HL-60 (cell line): Measurements from ENCODE around the gene MCM3AP.
A peak's percentile ranks its signal among the peaks of the same experiment; 100 is the strongest.

Experiments
- DNase-seq, 2 experiments: peaks; one replicate each; pipeline ENCODE4 v3.0.0-alpha.2; 2010 to 2020; ENCODE audit warnings: low read depth in 1 of 2, low spot score in 1 of 2
- H3K27ac ChIP-seq: fragments of 250-450 bp; sonication (Bioruptor Pico); replicated peaks from 2 replicates; pipeline ENCODE4 v1.5.1; 2020; ENCODE audit warnings: mild to moderate bottlenecking, moderate library complexity
- H3K27me3 ChIP-seq: fragments of 250-450 bp; sonication (Bioruptor Pico); 2 replicates; pipeline ENCODE4 v1.5.1; 2021; ENCODE audit warnings: mild to moderate bottlenecking, moderate library complexity; ENCODE audit not compliant: insufficient read depth, poor library complexity, severe bottlenecking
- H3K4me3 ChIP-seq: replicated peaks from 2 replicates; pipeline ENCODE4 v1.5.1; 2011; ENCODE audit warnings: mild to moderate bottlenecking, control low read depth, low read length; ENCODE audit not compliant: insufficient read depth
- GABPA ChIP-seq: IDR thresholded peaks from 2 replicates; pipeline ENCODE4 v1.6.1; 2012; ENCODE audit warnings: low read depth
- POLR2AphosphoS5 ChIP-seq: IDR thresholded peaks from 2 replicates; pipeline ENCODE4 v1.6.1; 2012; ENCODE audit warnings: low read depth
- SPI1 ChIP-seq: IDR thresholded peaks from 2 replicates; pipeline ENCODE4 v1.6.1; 2012; ENCODE audit warnings: low read depth, mild to moderate bottlenecking, borderline replicate concordance
- TF ChIP-seq, protein P1 (sequence below): IDR thresholded peaks from 2 replicates; pipeline ENCODE4 v1.6.1; 2012; ENCODE audit warnings: low read depth; ENCODE audit not compliant: insufficient replicate concordance
- TF ChIP-seq, protein P2 (sequence below): IDR thresholded peaks from one replicate; pipeline ENCODE4 v1.5.1; 2011; ENCODE audit warnings: low read length, control low read depth, inconsistent platforms; ENCODE audit not compliant: insufficient read depth

MCM3AP gene

DNA sequence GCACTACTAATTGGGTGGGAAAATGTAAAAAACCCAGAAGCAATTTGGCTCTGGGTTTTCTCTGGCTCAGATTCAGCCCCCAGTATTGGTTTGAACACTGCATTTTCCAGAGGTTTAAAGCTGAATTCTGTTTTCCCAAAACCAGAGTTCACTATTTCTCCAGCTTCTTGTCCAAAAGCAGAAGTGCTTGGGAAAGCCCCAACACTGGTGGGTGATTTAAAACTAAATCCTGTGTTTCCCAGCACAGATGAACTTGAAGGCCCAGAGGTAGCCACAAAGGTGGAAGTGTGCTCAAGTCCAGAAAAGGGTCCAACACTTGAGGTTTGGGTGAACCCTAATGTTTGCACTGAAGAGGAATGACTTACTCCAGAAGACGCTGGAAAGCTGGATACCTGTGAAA lies 678 bp downstream of the MCM3AP start:
- Histone ChIP-seq H3K27ac (peak overlapping the region; percentile 88), H3K4me3 (peak overlapping the region; percentile 76), H3K27me3 (no peaks in the 10 kb centered on the region)
- TF ChIP-seq POLR2AphosphoS5, result no peak
- TF ChIP-seq SPI1, result peak; percentile 60
- DNase-seq, result no peak

DNA sequence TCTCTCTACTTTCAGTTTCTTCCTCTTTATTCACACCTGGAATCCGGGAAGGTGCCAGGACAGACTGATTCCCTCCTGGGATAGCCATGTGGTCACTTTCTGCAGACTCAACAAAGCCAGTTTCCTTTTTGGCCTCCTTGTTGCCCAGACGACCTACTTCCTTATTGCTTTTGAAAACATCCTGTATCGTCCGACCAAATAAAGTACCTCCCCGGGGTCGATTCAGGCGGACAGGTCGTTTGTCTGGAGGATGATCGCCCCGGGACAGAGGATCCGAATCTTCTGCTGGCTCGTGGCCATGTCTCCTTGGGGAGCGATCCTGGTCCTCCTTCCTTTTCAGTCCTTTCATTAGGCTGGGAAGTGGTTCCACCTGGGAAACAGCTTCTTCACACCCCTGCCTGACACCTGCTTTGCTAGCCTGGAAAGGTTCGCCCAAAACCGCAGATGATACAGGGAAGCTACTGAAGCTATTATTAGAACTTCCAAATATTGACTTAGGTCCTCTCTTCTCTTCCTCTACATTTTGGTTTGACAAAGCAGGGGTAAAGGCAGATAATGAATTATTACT lies 1.2 kb downstream of the MCM3AP start:
- DNase-seq, result peak; percentile 48 to 54
- H3K27me3 ChIP-seq, result no peaks in the 10 kb centered on the region
- peak overlapping the region; percentile 33 for H3K4me3 ChIP-seq
- H3K27ac ChIP-seq, result peak overlapping the region; percentile 88
- no peak for TF ChIP-seq POLR2AphosphoS5
- TF ChIP-seq, protein P1, sequence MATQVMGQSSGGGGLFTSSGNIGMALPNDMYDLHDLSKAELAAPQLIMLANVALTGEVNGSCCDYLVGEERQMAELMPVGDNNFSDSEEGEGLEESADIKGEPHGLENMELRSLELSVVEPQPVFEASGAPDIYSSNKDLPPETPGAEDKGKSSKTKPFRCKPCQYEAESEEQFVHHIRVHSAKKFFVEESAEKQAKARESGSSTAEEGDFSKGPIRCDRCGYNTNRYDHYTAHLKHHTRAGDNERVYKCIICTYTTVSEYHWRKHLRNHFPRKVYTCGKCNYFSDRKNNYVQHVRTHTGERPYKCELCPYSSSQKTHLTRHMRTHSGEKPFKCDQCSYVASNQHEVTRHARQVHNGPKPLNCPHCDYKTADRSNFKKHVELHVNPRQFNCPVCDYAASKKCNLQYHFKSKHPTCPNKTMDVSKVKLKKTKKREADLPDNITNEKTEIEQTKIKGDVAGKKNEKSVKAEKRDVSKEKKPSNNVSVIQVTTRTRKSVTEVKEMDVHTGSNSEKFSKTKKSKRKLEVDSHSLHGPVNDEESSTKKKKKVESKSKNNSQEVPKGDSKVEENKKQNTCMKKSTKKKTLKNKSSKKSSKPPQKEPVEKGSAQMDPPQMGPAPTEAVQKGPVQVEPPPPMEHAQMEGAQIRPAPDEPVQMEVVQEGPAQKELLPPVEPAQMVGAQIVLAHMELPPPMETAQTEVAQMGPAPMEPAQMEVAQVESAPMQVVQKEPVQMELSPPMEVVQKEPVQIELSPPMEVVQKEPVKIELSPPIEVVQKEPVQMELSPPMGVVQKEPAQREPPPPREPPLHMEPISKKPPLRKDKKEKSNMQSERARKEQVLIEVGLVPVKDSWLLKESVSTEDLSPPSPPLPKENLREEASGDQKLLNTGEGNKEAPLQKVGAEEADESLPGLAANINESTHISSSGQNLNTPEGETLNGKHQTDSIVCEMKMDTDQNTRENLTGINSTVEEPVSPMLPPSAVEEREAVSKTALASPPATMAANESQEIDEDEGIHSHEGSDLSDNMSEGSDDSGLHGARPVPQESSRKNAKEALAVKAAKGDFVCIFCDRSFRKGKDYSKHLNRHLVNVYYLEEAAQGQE, result no peak

DNA sequence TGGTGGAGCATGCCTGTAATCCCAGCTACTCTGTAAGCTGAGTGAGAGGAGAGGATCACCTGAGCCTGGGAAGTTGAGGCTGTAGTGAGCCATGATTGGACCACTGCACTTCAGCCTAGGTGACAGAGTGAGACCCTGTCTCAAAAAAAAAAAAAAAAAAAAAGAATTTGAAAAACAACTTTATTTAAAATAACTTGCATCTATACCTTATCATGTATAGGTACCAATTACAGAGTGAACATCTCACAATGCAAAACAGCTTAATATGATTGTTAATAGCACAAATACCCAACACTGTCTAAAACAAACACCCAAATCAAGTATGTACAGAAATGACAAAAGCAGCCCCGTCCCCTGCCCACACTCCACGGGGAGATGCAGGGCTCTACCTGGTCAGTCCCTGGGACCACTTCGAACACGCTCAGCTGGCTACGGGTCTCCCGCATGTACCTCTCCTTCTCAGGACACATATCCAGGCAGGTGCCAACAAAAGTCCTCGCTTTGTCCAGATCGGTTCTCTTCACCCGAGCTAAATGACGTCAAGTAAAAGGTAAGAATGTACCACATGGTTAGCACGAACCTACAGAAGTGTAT lies 10.5 kb downstream of the MCM3AP start:
- Histone ChIP-seq H3K4me3 (no peak overlapping the region), H3K27me3 (no peaks in the 10 kb centered on the region), H3K27ac (no peak overlapping the region)
- no peak for DNase-seq
- TF ChIP-seq, protein P1, result no peak
- TF ChIP-seq, protein P2, sequence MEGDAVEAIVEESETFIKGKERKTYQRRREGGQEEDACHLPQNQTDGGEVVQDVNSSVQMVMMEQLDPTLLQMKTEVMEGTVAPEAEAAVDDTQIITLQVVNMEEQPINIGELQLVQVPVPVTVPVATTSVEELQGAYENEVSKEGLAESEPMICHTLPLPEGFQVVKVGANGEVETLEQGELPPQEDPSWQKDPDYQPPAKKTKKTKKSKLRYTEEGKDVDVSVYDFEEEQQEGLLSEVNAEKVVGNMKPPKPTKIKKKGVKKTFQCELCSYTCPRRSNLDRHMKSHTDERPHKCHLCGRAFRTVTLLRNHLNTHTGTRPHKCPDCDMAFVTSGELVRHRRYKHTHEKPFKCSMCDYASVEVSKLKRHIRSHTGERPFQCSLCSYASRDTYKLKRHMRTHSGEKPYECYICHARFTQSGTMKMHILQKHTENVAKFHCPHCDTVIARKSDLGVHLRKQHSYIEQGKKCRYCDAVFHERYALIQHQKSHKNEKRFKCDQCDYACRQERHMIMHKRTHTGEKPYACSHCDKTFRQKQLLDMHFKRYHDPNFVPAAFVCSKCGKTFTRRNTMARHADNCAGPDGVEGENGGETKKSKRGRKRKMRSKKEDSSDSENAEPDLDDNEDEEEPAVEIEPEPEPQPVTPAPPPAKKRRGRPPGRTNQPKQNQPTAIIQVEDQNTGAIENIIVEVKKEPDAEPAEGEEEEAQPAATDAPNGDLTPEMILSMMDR, result no peak
- TF ChIP-seq POLR2AphosphoS5 (no peak), GABPA (no peak), SPI1 (no peak)

DNA sequence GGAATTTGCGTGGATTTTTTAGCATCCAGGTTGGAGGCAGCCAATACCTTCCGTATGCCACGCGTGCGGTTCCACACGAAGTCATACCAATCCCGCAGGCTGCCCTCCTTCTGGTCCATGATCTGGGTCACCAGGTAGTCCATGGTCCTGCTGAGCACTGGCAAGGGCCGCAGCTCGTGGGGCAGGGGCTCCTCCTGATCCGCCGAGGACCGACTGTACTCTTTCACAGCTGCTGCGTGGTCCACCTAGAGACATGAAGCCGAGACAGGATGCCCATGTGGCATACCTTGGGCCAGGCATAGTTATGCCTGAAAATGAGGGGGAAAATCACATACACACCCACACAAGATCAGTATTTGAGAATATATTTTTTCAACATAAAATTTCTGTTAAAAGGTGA lies 12.1 kb downstream of the MCM3AP start:
- TF ChIP-seq GABPA (no peak), SPI1 (no peak), POLR2AphosphoS5 (no peak)
- TF ChIP-seq, protein P1, result no peak
- TF ChIP-seq, protein P2, result no peak

More for the DNA sequence above, 12.1 kb downstream of the MCM3AP start:
- DNase-seq, result no peak
- Histone ChIP-seq H3K27ac (no peak overlapping the region), H3K27me3 (no peaks in the 10 kb centered on the region), H3K4me3 (no peak overlapping the region)
